ENCODE data around the gene CDO1. TPM values are rescaled to one million over a fixed set of nuclear protein-coding genes. Genes with fewer than 3 reads are reported as not detected.

CDO1 gene
- total RNA-seq, 1 donor from 2014 or later = 6.6 TPM

GRCh38 chr5:115815693-115816225 is 700 bp downstream of the CDO1 start:
- H3K4me1 Mint-ChIP-seq (ENCODE audit: unreplicated experiment) = peaks cover 19% of the 10 kb centered on the region
- peaks cover 41% of the 10 kb centered on the region for H3K27me3 Mint-ChIP-seq (ENCODE audit: unreplicated experiment)
- TF ChIP-seq, protein P1, sequence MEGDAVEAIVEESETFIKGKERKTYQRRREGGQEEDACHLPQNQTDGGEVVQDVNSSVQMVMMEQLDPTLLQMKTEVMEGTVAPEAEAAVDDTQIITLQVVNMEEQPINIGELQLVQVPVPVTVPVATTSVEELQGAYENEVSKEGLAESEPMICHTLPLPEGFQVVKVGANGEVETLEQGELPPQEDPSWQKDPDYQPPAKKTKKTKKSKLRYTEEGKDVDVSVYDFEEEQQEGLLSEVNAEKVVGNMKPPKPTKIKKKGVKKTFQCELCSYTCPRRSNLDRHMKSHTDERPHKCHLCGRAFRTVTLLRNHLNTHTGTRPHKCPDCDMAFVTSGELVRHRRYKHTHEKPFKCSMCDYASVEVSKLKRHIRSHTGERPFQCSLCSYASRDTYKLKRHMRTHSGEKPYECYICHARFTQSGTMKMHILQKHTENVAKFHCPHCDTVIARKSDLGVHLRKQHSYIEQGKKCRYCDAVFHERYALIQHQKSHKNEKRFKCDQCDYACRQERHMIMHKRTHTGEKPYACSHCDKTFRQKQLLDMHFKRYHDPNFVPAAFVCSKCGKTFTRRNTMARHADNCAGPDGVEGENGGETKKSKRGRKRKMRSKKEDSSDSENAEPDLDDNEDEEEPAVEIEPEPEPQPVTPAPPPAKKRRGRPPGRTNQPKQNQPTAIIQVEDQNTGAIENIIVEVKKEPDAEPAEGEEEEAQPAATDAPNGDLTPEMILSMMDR (IDR thresholded peaks at IDR 0.05) = no peak
- DNase-seq (ENCODE audit: extremely low spot score, unreplicated experiment) = no peak
- no peaks in the 10 kb centered on the region for H3K9me3 Mint-ChIP-seq (ENCODE audit: unreplicated experiment)
- H3K4me3 Mint-ChIP-seq (ENCODE audit: unreplicated experiment) = peak overlapping the region; percentile 90
- peaks cover 2% of the 10 kb centered on the region for H3K36me3 Mint-ChIP-seq (ENCODE audit: unreplicated experiment)
- no peak overlapping the region for H3K27ac Mint-ChIP-seq (ENCODE audit: unreplicated experiment)

DNA sequence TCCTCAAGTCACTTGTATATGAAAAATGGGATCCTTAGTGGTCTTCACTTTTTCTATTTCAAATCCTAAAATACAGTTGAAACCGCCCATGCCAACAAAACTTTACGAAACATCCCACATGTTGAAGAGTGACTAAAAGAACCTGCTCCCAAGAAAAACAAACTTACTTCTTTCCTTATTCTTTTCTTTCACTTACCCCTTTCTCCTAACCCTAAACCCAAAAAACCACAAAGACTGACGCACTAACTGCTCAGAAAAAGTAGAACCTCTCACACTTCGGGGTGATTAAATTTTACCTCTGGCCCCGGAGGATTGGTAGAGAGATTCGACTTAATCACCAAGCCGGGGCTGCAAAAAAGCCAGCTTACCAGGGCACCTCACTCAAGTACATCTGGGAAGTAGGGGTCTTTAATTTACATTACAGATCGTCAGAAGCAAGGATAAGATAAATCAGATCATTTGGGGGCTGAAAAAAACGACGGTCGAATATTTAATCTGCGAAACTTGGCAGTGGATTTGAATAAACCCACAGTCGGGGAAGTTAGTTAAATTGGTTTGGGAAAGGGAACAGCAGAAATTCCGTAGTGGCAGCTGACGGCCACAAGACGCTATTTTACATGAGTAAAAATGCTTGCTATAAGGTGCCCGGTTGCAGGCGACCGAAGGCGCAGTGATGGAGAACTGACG is 1.3 kb downstream of the CDO1 start:
- no peaks in the 10 kb centered on the region for H3K9me3 Mint-ChIP-seq (ENCODE audit: unreplicated experiment)
- no peak for DNase-seq (ENCODE audit: extremely low spot score, unreplicated experiment)
- peaks cover 24% of the 10 kb centered on the region for H3K4me1 Mint-ChIP-seq (ENCODE audit: unreplicated experiment)
- no peak overlapping the region for H3K27ac Mint-ChIP-seq (ENCODE audit: unreplicated experiment)
- peaks cover 2% of the 10 kb centered on the region for H3K36me3 Mint-ChIP-seq (ENCODE audit: unreplicated experiment)
- peak overlapping the region; percentile 73 for H3K4me3 Mint-ChIP-seq (ENCODE audit: unreplicated experiment)
- TF ChIP-seq, protein P1 (IDR thresholded peaks at IDR 0.05) = no peak
- H3K27me3 Mint-ChIP-seq (ENCODE audit: unreplicated experiment) = peaks cover 38% of the 10 kb centered on the region

DNA sequence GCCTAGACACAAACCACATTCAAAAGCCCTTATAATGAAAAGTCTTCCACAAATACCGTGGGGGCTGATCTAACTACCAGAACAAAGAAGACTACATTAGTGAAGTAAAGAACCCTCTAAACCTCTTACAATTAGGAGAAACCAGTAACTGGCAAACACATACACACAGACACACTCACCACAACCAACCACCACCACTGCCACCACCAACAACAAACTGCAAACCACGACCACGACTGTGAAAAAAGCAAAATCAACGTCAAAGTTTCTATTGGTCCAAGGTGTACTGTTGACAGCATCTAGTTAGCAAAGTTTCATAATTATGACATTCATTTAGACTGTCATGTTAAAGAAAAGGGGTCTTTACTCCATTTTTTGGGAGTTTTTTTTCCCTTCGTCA is 2.7 kb downstream of the CDO1 start:
- TF ChIP-seq, protein P1 (IDR thresholded peaks at IDR 0.05) = no peak
- Mint-ChIP-seq H3K27ac (ENCODE audit: unreplicated experiment) (no peak overlapping the region), H3K36me3 (ENCODE audit: unreplicated experiment) (peaks cover 2% of the 10 kb centered on the region), H3K4me3 (ENCODE audit: unreplicated experiment) (no peak overlapping the region), H3K4me1 (ENCODE audit: unreplicated experiment) (peaks cover 24% of the 10 kb centered on the region), H3K9me3 (ENCODE audit: unreplicated experiment) (no peaks in the 10 kb centered on the region), H3K27me3 (ENCODE audit: unreplicated experiment) (peaks cover 31% of the 10 kb centered on the region)
- no peak for DNase-seq (ENCODE audit: extremely low spot score, unreplicated experiment)

GRCh38 chr5:115812372-115812771 is 4.1 kb downstream of the CDO1 start:
- Mint-ChIP-seq H3K27me3 (ENCODE audit: unreplicated experiment) (peaks cover 23% of the 10 kb centered on the region), H3K27ac (ENCODE audit: unreplicated experiment) (no peak overlapping the region), H3K36me3 (ENCODE audit: unreplicated experiment) (peaks cover 7% of the 10 kb centered on the region), H3K4me3 (ENCODE audit: unreplicated experiment) (no peak overlapping the region), H3K4me1 (ENCODE audit: unreplicated experiment) (peaks cover 24% of the 10 kb centered on the region), H3K9me3 (ENCODE audit: unreplicated experiment) (no peaks in the 10 kb centered on the region)
- DNase-seq (ENCODE audit: extremely low spot score, unreplicated experiment) = no peak
- TF ChIP-seq, protein P1 (IDR thresholded peaks at IDR 0.05) = no peak

GRCh38 chr5:115811406-115811805 is 5.1 kb downstream of the CDO1 start:
- Mint-ChIP-seq H3K4me1 (ENCODE audit: unreplicated experiment) (peaks cover 23% of the 10 kb centered on the region), H3K36me3 (ENCODE audit: unreplicated experiment) (peaks cover 8% of the 10 kb centered on the region), H3K4me3 (ENCODE audit: unreplicated experiment) (no peak overlapping the region), H3K9me3 (ENCODE audit: unreplicated experiment) (no peaks in the 10 kb centered on the region), H3K27me3 (ENCODE audit: unreplicated experiment) (peaks cover 23% of the 10 kb centered on the region), H3K27ac (ENCODE audit: unreplicated experiment) (no peak overlapping the region)
- DNase-seq (ENCODE audit: extremely low spot score, unreplicated experiment) = no peak
- TF ChIP-seq, protein P1 (IDR thresholded peaks at IDR 0.05) = no peak
